Adrenal gland (tissue), 5 donors: ENCODE measurements around the gene RCC2.

Experiments
- CTCF ChIP-seq, 6 experiments: fragments of 450-650 bp in 4 of 6; fragments of 200-600 bp in 2 of 6; sonication (generic) in 1 of 6; IDR thresholded peaks; 1 replicate in 5 of 6; 2 replicates in 1 of 6; pipeline versions ENCODE4 v1.5.1 to v1.8.0; 2016 to 2021; ENCODE audit warnings: antibody characterized with exemption in 6 of 6, mild to moderate bottlenecking in 2 of 6, moderate library complexity in 1 of 6
- POLR2A ChIP-seq, 2 donors: fragments of 450-650 bp; IDR thresholded peaks; one replicate each; pipeline ENCODE4 v1.6.1; 2017; ENCODE audit warnings: antibody characterized with exemption in 2 of 2, mild to moderate bottlenecking in 2 of 2, moderate library complexity in 1 of 2
- donor health status: DM: no; HTN: no; CAD: no.

- TF ChIP-seq CTCF (IDR thresholded peaks at IDR 0.05): no peak
- TF ChIP-seq POLR2A (IDR thresholded peaks at IDR 0.05): no peak
Measured at GRCh38 chr1:17360272-17360956, 79.1 kb downstream of the RCC2 start.
